ENCODE data around the gene NR6A1.

The NR6A1 gene

GRCh38 chr9:124485936-124486335 is 285.2 kb downstream of the NR6A1 start:
- Mint-ChIP-seq H3K27me3 (peaks cover 29% of the 10 kb centered on the region), H3K4me1 (ENCODE audit: low read depth) (no peaks in the 10 kb centered on the region), H3K36me3 (ENCODE audit: low read depth) (no peaks in the 10 kb centered on the region), H3K4me3 (no peak overlapping the region), H3K9me3 (no peaks in the 10 kb centered on the region), H3K27ac (no peak overlapping the region)
- intact Hi-C loops (cut with micrococcal nuclease), result no loop called here

- Mint-ChIP-seq H3K36me3 (ENCODE audit: low read depth) (no peaks in the 10 kb centered on the region), H3K4me1 (ENCODE audit: low read depth) (peaks cover 4% of the 10 kb centered on the region), H3K27ac (no peak overlapping the region), H3K27me3 (peaks cover 34% of the 10 kb centered on the region), H3K9me3 (no peaks in the 10 kb centered on the region), H3K4me3 (no peak overlapping the region)
- intact Hi-C loops (cut with micrococcal nuclease), result no loop called here
These were observed 285.9 kb downstream of the NR6A1 start for GRCh38 chr9:124485201-124485600.

GRCh38 chr9:124483481-124483880 is 287.6 kb downstream of the NR6A1 start:
- intact Hi-C loops (cut with micrococcal nuclease), result no loop called here
- Mint-ChIP-seq H3K9me3 (no peaks in the 10 kb centered on the region), H3K27ac (no peak overlapping the region), H3K4me3 (no peak overlapping the region), H3K4me1 (ENCODE audit: low read depth) (peaks cover 8% of the 10 kb centered on the region), H3K27me3 (peaks cover 43% of the 10 kb centered on the region), H3K36me3 (ENCODE audit: low read depth) (no peaks in the 10 kb centered on the region)

- H3K4me1 Mint-ChIP-seq (ENCODE audit: low read depth), result peaks cover 8% of the 10 kb centered on the region
- intact Hi-C loops (cut with micrococcal nuclease), result no loop called here
- peaks cover 47% of the 10 kb centered on the region for H3K27me3 Mint-ChIP-seq
- H3K27ac Mint-ChIP-seq, result no peak overlapping the region
- H3K4me3 Mint-ChIP-seq, result no peak overlapping the region
- no peaks in the 10 kb centered on the region for H3K36me3 Mint-ChIP-seq (ENCODE audit: low read depth)
- H3K9me3 Mint-ChIP-seq, result no peaks in the 10 kb centered on the region
These were observed 288.6 kb downstream of the NR6A1 start for GRCh38 chr9:124482431-124483031.

GRCh38 chr9:124481115-124481514 is 290.0 kb downstream of the NR6A1 start:
- Mint-ChIP-seq H3K4me1 (ENCODE audit: low read depth) (peaks cover 8% of the 10 kb centered on the region), H3K27ac (no peak overlapping the region), H3K36me3 (ENCODE audit: low read depth) (no peaks in the 10 kb centered on the region), H3K4me3 (no peak overlapping the region), H3K27me3 (peaks cover 48% of the 10 kb centered on the region), H3K9me3 (no peaks in the 10 kb centered on the region)
- intact Hi-C loops (cut with micrococcal nuclease), result no loop called here

GRCh38 chr9:124480621-124480981 is 290.5 kb downstream of the NR6A1 start:
- no peak overlapping the region for H3K4me3 Mint-ChIP-seq
- H3K9me3 Mint-ChIP-seq, result no peaks in the 10 kb centered on the region
- intact Hi-C loops (cut with micrococcal nuclease), result no loop called here
- peaks cover 8% of the 10 kb centered on the region for H3K4me1 Mint-ChIP-seq (ENCODE audit: low read depth)
- H3K36me3 Mint-ChIP-seq (ENCODE audit: low read depth), result no peaks in the 10 kb centered on the region
- peaks cover 45% of the 10 kb centered on the region for H3K27me3 Mint-ChIP-seq
- no peak overlapping the region for H3K27ac Mint-ChIP-seq

- Mint-ChIP-seq H3K27ac (no peak overlapping the region), H3K27me3 (peaks cover 42% of the 10 kb centered on the region), H3K36me3 (ENCODE audit: low read depth) (no peaks in the 10 kb centered on the region), H3K9me3 (no peaks in the 10 kb centered on the region), H3K4me1 (ENCODE audit: low read depth) (peaks cover 8% of the 10 kb centered on the region), H3K4me3 (no peak overlapping the region)
- intact Hi-C loops (cut with micrococcal nuclease), result no loop called here
These were observed 291.0 kb downstream of the NR6A1 start for GRCh38 chr9:124479947-124480620.

GRCh38 chr9:124479371-124479770 is 291.7 kb downstream of the NR6A1 start:
- intact Hi-C loops (cut with micrococcal nuclease), result no loop called here
- H3K27me3 Mint-ChIP-seq, result peaks cover 42% of the 10 kb centered on the region
- peaks cover 8% of the 10 kb centered on the region for H3K4me1 Mint-ChIP-seq (ENCODE audit: low read depth)
- no peaks in the 10 kb centered on the region for H3K9me3 Mint-ChIP-seq
- no peak overlapping the region for H3K4me3 Mint-ChIP-seq
- no peaks in the 10 kb centered on the region for H3K36me3 Mint-ChIP-seq (ENCODE audit: low read depth)
- H3K27ac Mint-ChIP-seq, result no peak overlapping the region

- Mint-ChIP-seq H3K9me3 (no peaks in the 10 kb centered on the region), H3K27ac (no peak overlapping the region), H3K27me3 (peaks cover 42% of the 10 kb centered on the region), H3K36me3 (ENCODE audit: low read depth) (no peaks in the 10 kb centered on the region), H3K4me1 (ENCODE audit: low read depth) (peaks cover 8% of the 10 kb centered on the region), H3K4me3 (no peak overlapping the region)
- intact Hi-C loops (cut with micrococcal nuclease), result no loop called here
These were observed 292.8 kb downstream of the NR6A1 start for GRCh38 chr9:124478354-124478753.

- intact Hi-C loops (cut with micrococcal nuclease), result no loop called here
- Mint-ChIP-seq H3K27ac (no peak overlapping the region), H3K36me3 (ENCODE audit: low read depth) (no peaks in the 10 kb centered on the region), H3K27me3 (peaks cover 39% of the 10 kb centered on the region), H3K4me1 (ENCODE audit: low read depth) (peaks cover 8% of the 10 kb centered on the region), H3K9me3 (no peaks in the 10 kb centered on the region), H3K4me3 (no peak overlapping the region)
These were observed 293.3 kb downstream of the NR6A1 start for GRCh38 chr9:124477648-124478285.

GRCh38 chr9:124477211-124477647 is 293.9 kb downstream of the NR6A1 start:
- Mint-ChIP-seq H3K4me1 (ENCODE audit: low read depth) (peaks cover 8% of the 10 kb centered on the region), H3K4me3 (no peak overlapping the region), H3K36me3 (ENCODE audit: low read depth) (no peaks in the 10 kb centered on the region), H3K27me3 (peaks cover 39% of the 10 kb centered on the region), H3K9me3 (no peaks in the 10 kb centered on the region), H3K27ac (no peak overlapping the region)
- intact Hi-C loops (cut with micrococcal nuclease), result no loop called here

- H3K9me3 Mint-ChIP-seq, result no peaks in the 10 kb centered on the region
- H3K36me3 Mint-ChIP-seq (ENCODE audit: low read depth), result no peaks in the 10 kb centered on the region
- no peak overlapping the region for H3K27ac Mint-ChIP-seq
- peaks cover 8% of the 10 kb centered on the region for H3K4me1 Mint-ChIP-seq (ENCODE audit: low read depth)
- intact Hi-C loops (cut with micrococcal nuclease), result no loop called here
- H3K4me3 Mint-ChIP-seq, result no peak overlapping the region
- H3K27me3 Mint-ChIP-seq, result peaks cover 38% of the 10 kb centered on the region
These were observed 295.0 kb downstream of the NR6A1 start for GRCh38 chr9:124475868-124476690.

- intact Hi-C loops (cut with micrococcal nuclease), result no loop called here
- no peak overlapping the region for H3K4me3 Mint-ChIP-seq
- peaks cover 34% of the 10 kb centered on the region for H3K27me3 Mint-ChIP-seq
- H3K9me3 Mint-ChIP-seq, result no peaks in the 10 kb centered on the region
- no peaks in the 10 kb centered on the region for H3K36me3 Mint-ChIP-seq (ENCODE audit: low read depth)
- no peak overlapping the region for H3K27ac Mint-ChIP-seq
- H3K4me1 Mint-ChIP-seq (ENCODE audit: low read depth), result peaks cover 5% of the 10 kb centered on the region
These were observed 295.8 kb downstream of the NR6A1 start for GRCh38 chr9:124475158-124475867.

Measured in dendritic cell treated with granulocyte-macrophage colony-stimulating factor and Interleukin-4, amounts not matched to agents 40 ng/mL and 50 ng/mL, for 4 days (primary cell).